Measurements from ENCODE around the gene GSE1.

GSE1 gene

DNA sequence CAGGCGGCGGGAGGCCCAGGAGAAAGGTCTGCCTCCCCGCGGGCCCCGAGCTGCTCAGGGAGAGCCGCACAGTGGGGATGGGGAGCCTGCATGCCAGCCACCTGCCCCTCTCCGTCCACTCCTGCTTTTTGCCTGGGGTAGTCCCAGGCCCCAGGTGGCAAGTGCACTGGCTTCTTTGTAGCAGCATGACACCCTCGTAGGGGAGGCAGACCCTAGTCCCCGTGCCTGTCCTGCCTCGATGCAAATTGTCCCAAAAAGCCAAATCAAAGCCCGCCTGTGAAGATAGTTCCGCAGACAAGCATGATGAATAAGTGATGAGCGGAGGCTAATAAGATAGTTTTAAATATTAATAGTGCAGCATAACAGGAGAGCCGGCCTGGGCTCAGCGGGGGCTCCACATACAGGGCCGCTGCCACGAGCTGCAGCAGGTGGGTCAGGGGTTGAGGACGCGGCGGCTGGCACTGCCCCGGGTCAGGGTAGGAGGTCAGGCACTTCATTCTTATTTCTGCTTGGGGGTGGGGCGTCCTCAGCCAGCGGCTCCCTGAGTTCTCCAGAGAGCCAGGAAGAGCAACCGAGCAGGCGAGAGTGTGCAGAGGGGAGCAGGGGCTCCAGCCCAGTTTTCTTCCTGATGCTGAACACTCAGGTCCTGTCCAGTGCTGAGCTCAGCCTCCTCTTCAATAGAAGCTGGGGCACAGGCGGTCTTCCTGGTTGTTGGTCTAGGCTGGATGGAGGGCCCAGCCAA, 48.8 kb downstream of the GSE1 start:
- DNase-seq (ENCODE audit: low read depth): no peak

DNA sequence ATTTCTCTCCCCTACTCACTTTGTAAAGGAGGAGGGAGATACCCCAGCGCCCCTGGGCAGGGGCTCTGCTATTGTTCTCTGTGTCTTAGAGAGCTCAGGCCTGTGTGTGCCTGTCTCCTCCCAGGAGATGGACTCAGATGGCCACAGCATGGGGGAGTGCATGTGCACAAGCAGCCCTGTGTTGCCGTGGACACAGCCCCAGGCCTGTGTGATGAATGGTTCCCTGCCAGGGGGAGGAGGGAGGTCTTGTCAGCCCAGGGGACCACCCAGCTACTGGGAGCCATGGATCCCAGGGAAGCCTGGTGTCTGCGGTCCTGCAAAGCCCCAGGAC, 49.3 kb downstream of the GSE1 start:
- no peak for DNase-seq (ENCODE audit: low read depth)

- DNase-seq (ENCODE audit: low read depth): no peak
Observed at GRCh38 chr16:85662976-85663830, 50.1 kb downstream of the GSE1 start.

DNA sequence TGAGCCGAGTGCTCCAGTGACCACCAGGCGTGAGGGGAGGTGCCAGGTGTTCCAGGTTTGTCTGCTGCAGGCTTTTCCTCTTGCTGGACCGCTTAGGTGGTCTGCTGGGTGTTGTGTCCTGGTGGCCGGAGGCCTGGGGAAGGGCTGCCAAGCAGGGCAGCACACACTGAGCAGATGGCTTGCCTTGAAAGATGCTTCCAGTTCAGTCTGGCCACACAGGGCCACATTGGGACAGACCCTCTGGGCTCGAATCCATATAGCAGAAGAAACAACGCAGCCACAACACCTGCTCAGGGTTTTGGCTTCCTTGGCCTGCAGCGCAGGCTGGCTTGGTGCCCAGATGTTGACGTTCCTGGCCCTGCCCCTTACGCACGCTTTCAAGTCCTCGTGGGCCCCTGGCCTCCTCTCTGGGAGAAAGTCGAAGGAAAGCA, 50.8 kb downstream of the GSE1 start:
- no peak for DNase-seq (ENCODE audit: low read depth)

- no peak for DNase-seq (ENCODE audit: low read depth)
Observed at GRCh38 chr16:85664580-85665372, 51.7 kb downstream of the GSE1 start.

DNA sequence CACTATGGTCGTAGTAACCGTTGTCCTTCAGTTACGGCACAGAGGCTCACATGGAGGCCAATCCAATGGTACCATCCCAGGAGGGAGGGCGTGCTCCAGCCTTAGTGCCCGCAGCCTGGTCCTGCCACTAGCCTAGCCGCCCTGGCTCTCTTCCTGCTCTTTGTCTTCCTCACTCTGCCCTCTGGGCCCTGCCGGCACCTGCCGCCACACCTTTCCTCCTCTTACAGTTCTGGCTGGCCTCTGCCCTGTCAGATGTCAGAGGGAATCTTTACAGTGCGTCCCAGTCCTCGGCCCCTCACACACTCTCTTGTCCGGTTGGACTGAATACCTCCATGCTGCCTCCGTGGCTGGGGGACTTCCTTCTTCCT, 52.2 kb downstream of the GSE1 start:
- DNase-seq (ENCODE audit: low read depth): no peak

DNA sequence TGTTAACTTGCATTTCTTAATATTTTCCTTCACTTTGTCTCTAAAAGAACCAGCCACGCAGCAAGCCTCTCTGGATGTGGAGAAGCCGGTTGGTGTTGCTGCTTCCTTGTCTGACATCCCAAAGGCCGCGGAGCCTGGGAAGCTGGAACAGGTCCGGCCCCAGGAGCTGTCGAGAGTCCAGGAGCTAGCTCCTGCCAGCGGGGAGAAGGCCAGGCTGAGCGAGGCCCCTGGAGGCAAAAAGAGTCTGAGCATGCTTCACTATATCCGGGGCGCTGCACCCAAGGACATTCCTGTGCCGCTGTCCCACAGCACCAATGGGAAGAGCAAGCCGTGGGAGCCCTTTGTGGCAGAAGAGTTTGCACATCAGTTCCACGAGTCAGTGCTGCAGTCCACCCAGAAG, 52.8 kb downstream of the GSE1 start:
- DNase-seq (ENCODE audit: low read depth): no peak

- DNase-seq (ENCODE audit: low read depth): no peak
Observed at GRCh38 chr16:85667261-85667660, 54.1 kb downstream of the GSE1 start.

- no peak for DNase-seq (ENCODE audit: low read depth)
Observed at GRCh38 chr16:85667841-85668413, 54.8 kb downstream of the GSE1 start.

GRCh38 chr16:85668676-85669424, 55.7 kb downstream of the GSE1 start:
- DNase-seq (ENCODE audit: low read depth): no peak

- DNase-seq (ENCODE audit: low read depth): no peak
Observed at GRCh38 chr16:85670840-85671239, 57.7 kb downstream of the GSE1 start.

- peak; percentile 30 for DNase-seq (ENCODE audit: low read depth)
Observed at GRCh38 chr16:85673529-85674417, 60.7 kb downstream of the GSE1 start.

DNA sequence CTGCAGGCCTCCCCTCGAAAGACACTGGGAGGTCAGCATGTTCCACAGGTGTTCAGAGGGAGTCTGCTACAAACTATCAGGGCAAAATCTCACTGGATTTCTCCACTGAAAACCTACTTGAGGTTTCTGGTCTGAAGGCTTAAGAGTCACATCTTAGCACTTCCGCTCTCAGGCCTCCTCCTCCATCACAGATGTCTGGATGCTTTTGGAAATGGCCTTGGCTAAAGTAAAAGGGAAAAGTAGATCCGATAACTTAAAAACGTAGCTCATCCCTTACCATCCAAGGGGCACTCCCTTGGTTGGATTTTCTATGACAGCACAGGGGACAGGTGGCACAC, 61.3 kb downstream of the GSE1 start:
- no peak for DNase-seq (ENCODE audit: low read depth)

DNA sequence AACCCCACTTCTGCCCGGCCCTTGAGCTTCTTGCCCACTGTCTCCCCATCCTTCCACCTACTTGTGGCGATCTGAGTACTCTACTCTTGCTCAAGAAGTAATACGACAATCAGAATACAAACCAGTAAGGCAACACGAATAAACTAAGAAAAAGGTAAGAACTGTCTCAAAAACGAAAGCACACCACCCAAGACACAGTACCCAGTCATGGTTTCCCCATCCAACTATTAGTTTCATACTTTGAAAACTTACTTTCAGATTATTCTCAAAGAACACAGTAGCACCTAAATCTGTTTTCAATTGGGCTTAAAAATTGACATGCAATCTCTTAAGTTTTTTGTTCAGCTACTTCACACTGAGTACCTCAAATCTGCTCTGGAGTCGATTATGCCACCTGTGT, 61.7 kb downstream of the GSE1 start:
- no peak for DNase-seq (ENCODE audit: low read depth)

- no peak for DNase-seq (ENCODE audit: low read depth)
Observed at GRCh38 chr16:85675251-85675874, 62.2 kb downstream of the GSE1 start.

DNA sequence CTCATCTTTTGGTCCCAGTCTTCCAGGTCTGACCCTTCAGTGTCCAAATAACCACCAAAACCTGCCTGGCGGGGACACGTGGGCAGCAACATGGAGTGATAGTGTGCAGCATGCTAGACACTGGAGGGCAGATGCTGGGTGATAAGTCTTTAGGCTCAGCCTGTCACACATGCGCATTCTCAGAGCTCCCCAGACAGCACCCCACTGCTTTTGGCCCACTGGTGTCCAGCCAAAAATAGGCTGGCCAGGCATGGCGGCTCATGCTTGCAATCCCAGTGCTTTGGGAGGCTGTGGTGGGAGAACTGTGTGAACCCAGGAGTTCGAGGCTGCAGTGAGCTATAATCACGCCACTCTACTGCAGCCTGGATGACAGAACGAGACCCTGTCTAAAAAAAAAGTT, 63.3 kb downstream of the GSE1 start:
- DNase-seq (ENCODE audit: low read depth): no peak

DNA sequence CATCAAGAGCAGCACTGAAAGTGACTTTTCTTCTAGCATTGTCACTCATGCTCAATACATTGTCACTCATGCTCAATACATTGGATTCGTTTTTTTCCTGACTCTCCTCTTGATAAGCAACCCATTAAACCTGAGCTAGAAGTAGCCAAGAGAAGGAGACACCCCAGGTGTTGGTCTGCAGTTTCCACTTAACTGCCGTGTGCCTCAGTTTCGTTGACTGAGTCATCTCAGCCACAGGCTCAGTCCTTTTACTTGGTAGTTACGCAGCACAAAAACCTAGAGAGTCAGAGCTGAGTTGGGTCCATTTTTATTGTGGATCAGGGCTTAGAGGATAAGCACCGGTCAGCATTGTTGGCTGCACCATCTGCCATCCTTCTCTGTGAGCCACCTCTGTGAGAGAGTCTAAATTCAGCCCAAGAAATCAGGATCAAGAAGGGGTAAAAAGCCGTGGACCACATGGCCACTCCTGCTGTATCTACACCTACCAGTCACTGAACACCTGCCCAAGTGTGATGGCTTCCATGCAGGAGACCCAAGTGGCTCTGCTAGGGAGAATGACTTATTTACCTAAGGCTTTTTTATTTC, 64.4 kb downstream of the GSE1 start:
- no peak for DNase-seq (ENCODE audit: low read depth)

- DNase-seq (ENCODE audit: low read depth): no peak
Observed at GRCh38 chr16:85678016-85678415, 64.9 kb downstream of the GSE1 start.

- DNase-seq (ENCODE audit: low read depth): no peak
Observed at GRCh38 chr16:85678821-85679220, 65.7 kb downstream of the GSE1 start.

GRCh38 chr16:85679870-85680269, 66.7 kb downstream of the GSE1 start:
- DNase-seq (ENCODE audit: low read depth): no peak

Measured in non-pigmented ciliary epithelial cell (primary cell).